ENCODE data around the gene RHBDL3. TPM values are rescaled to one million over a fixed set of nuclear protein-coding genes. Genes with fewer than 3 reads are reported as not detected.
A peak's percentile ranks its signal among the peaks of the same experiment; 100 is the strongest.

Gene RHBDL3
- total RNA-seq, 1 donor from 2014 or later, result 0.25 TPM

DNA sequence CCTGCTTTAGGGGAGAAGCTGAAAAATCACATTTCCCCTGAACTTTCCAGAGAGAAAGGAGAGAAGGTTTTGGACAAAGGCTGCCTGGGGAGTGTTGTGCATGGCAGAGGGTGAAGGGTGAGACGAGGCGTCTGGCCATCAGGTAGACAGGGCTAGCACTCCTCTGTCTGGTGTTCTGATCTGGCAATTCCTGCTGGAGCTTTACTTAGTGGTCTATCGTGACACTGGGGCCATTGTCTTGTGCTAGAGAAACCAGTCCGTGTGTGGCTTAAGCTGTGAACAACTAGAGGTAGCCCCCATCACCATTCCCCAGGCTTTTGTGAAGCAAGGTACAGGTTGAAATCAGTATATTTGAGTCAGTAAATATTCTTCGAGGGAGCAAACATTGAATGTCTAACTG is 8.5 kb downstream of the RHBDL3 start:
- TF ChIP-seq, protein P1, sequence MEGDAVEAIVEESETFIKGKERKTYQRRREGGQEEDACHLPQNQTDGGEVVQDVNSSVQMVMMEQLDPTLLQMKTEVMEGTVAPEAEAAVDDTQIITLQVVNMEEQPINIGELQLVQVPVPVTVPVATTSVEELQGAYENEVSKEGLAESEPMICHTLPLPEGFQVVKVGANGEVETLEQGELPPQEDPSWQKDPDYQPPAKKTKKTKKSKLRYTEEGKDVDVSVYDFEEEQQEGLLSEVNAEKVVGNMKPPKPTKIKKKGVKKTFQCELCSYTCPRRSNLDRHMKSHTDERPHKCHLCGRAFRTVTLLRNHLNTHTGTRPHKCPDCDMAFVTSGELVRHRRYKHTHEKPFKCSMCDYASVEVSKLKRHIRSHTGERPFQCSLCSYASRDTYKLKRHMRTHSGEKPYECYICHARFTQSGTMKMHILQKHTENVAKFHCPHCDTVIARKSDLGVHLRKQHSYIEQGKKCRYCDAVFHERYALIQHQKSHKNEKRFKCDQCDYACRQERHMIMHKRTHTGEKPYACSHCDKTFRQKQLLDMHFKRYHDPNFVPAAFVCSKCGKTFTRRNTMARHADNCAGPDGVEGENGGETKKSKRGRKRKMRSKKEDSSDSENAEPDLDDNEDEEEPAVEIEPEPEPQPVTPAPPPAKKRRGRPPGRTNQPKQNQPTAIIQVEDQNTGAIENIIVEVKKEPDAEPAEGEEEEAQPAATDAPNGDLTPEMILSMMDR (IDR thresholded peaks at IDR 0.05), result no peak
- no peak overlapping the region for H3K4me3 Mint-ChIP-seq (ENCODE audit: unreplicated experiment)
- no peaks in the 10 kb centered on the region for H3K9me3 Mint-ChIP-seq (ENCODE audit: low read depth)
- H3K36me3 Mint-ChIP-seq (ENCODE audit: low read depth), result no peaks in the 10 kb centered on the region
- peaks cover 28% of the 10 kb centered on the region for H3K27me3 Mint-ChIP-seq (ENCODE audit: low read depth)
- no peak overlapping the region for H3K27ac Mint-ChIP-seq (ENCODE audit: unreplicated experiment)
- no peak for DNase-seq (ENCODE audit: low spot score)
- peaks cover 11% of the 10 kb centered on the region for H3K4me1 Mint-ChIP-seq (ENCODE audit: low read depth)

DNA sequence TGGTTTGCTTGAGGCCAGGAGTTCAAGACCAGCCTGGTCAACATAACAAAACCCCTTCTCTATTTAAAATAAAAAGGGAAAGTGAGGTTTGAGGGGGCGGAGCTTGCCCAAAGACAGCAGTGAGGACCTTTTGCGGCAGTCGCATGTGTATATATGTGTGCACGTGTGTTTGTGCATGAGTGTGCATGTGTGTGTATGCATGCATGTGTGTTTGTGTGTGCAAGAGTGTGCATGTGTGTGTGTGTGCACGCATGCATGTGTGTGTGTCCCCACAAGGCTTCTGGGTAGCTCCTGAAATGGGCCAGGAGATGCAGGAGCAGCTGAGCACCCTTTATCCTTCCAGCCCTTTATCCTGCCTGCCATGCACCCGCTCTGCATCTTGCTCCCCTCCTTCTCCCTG is 9.0 kb downstream of the RHBDL3 start:
- Mint-ChIP-seq H3K27me3 (ENCODE audit: low read depth) (peaks cover 23% of the 10 kb centered on the region), H3K4me1 (ENCODE audit: low read depth) (peaks cover 11% of the 10 kb centered on the region), H3K36me3 (ENCODE audit: low read depth) (no peaks in the 10 kb centered on the region), H3K9me3 (ENCODE audit: low read depth) (no peaks in the 10 kb centered on the region), H3K27ac (ENCODE audit: unreplicated experiment) (no peak overlapping the region), H3K4me3 (ENCODE audit: unreplicated experiment) (no peak overlapping the region)
- no peak for DNase-seq (ENCODE audit: low spot score)
- TF ChIP-seq, protein P1 (IDR thresholded peaks at IDR 0.05), result no peak

DNA sequence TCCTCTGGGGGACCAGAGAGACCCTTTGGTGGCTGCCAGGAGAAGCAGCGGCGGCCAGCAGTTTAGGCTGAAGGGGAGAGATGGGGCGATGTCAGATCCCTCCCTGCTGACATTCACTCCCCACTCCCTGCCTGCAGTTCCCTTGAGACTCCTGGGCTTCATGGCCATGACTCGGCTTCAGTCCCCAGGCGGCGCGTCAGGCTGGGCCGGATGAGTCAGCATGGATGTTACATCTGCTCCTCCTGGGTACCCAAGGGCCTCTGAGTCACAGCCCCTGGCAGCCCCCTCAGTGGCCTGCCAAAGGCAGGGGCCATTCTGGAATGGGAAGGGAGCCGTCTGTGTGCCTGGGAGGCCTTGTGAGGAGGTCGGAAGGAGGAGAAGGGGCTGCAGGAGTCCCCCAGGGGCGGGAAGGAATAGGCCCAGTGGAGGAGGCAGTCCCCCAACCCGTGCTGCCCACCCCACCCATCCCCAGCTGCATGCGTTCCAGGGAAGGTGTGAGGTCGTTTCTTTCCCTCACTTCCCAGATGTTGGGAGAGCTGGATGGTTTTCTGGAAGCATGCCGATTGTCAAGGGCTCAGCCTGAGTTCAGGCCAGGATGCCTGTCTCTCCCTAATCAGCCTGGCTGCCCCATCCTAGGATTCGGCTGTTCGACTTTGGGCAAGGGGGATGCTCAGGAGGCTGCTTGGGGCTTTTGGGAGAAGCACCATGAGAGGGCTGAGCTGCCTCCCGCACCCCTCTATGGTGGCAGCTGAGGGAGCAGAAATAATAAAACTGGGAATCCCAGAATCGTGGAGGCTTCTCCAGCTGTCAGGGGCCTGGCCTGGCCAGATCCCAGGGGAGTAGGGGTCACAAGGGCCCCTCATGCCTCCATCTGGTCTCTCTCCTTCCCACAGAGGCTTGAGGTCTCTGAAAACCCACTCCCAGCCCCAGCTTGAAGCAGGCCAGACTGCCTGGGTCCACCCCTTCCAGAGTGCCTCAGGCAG is 9.7 kb downstream of the RHBDL3 start:
- Mint-ChIP-seq H3K27ac (ENCODE audit: unreplicated experiment) (peak overlapping the region; percentile 61), H3K9me3 (ENCODE audit: low read depth) (no peaks in the 10 kb centered on the region), H3K4me3 (ENCODE audit: unreplicated experiment) (no peak overlapping the region), H3K4me1 (ENCODE audit: low read depth) (peaks cover 11% of the 10 kb centered on the region), H3K27me3 (ENCODE audit: low read depth) (peaks cover 18% of the 10 kb centered on the region), H3K36me3 (ENCODE audit: low read depth) (no peaks in the 10 kb centered on the region)
- no peak for DNase-seq (ENCODE audit: low spot score)
- TF ChIP-seq, protein P1 (IDR thresholded peaks at IDR 0.05), result no peak

DNA sequence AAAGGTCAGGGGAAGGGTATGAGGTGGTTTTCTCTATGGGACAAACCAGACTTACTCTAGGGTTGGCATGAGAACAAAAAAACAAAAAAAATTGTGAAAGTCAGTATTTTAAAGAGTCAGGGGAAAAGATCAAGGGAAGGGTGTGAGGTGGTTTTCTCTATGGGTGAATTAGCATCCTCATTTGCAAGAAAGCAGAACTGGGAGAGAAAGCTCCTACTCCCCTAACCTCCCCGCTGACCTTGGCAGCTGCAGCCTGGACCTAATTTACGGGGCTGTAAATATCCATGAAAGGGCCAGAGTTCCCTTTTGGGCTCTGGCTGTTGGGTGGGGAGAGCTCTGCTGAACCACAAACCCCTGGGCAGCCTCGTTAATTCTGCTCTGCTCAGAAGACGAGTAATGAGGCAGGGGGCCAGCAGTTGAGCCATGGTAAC is 10.6 kb downstream of the RHBDL3 start:
- H3K9me3 Mint-ChIP-seq (ENCODE audit: low read depth), result no peaks in the 10 kb centered on the region
- TF ChIP-seq, protein P1 (IDR thresholded peaks at IDR 0.05), result no peak
- H3K36me3 Mint-ChIP-seq (ENCODE audit: low read depth), result no peaks in the 10 kb centered on the region
- no peak for DNase-seq (ENCODE audit: low spot score)
- no peak overlapping the region for H3K27ac Mint-ChIP-seq (ENCODE audit: unreplicated experiment)
- no peak overlapping the region for H3K4me3 Mint-ChIP-seq (ENCODE audit: unreplicated experiment)
- H3K4me1 Mint-ChIP-seq (ENCODE audit: low read depth), result peaks cover 11% of the 10 kb centered on the region
- H3K27me3 Mint-ChIP-seq (ENCODE audit: low read depth), result peaks cover 17% of the 10 kb centered on the region

DNA sequence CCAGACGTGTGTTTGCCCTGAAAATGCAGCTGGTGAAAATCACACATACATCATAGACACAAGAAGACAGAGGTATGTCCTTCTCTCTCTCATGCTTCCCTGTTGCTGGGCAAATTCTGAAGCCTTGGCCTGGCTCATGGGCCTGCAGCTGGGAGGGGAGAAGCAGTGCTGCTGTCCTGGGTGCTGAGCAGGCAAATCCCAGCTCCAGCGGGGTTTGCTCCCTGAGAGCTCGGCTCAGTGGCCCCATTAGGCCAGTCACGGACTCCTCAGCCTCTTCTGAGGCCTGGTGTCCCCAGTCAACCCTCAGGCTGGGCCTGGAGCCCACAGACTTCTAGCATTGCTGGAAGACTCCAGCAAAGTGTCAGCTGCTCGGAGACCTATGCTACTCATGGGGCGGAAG is 11.7 kb downstream of the RHBDL3 start:
- DNase-seq (ENCODE audit: low spot score), result no peak
- TF ChIP-seq, protein P1 (IDR thresholded peaks at IDR 0.05), result no peak
- Mint-ChIP-seq H3K4me3 (ENCODE audit: unreplicated experiment) (no peak overlapping the region), H3K36me3 (ENCODE audit: low read depth) (no peaks in the 10 kb centered on the region), H3K27ac (ENCODE audit: unreplicated experiment) (no peak overlapping the region), H3K9me3 (ENCODE audit: low read depth) (no peaks in the 10 kb centered on the region), H3K4me1 (ENCODE audit: low read depth) (peaks cover 11% of the 10 kb centered on the region), H3K27me3 (ENCODE audit: low read depth) (peaks cover 10% of the 10 kb centered on the region)

All from chondrocyte (in vitro differentiated cells).